A549 (cell line): ENCODE measurements around the gene SMIM34.
"Not testable (repeated sequence)": the region's sequence is repeated elsewhere in the genome, so short reads cannot be mapped to it uniquely, and the experiment has no call there.

Experiments
- CBX2 ChIP-seq: fragments of 200-600 bp; sonication (generic); IDR thresholded peaks from 2 replicates; pipeline ENCODE4 v1.6.1; 2016; ENCODE audit warnings: low read depth, mild to moderate bottlenecking, borderline replicate concordance
- CHD2 ChIP-seq: fragments of 150-350 bp; IDR thresholded peaks from 2 replicates; pipeline ENCODE4 v1.6.1; 2014; ENCODE audit warnings: low read length; ENCODE audit not compliant: partially characterized antibody
- CHD4 ChIP-seq: fragments of 200-600 bp; sonication (generic); IDR thresholded peaks from 2 replicates; pipeline ENCODE4 v1.6.1; 2016; ENCODE audit warnings: antibody characterized with exemption, mild to moderate bottlenecking, borderline replicate concordance
- CTCF ChIP-seq: fragments of >200 bp; sonication (Bioruptor Twin); formaldehyde crosslinking; IDR thresholded peaks from 3 replicates; pipeline ENCODE4 v1.5.1; 2016
- EP300 ChIP-seq, 2 experiments: fragments of >200 bp; sonication (Bioruptor Twin); formaldehyde crosslinking; IDR thresholded peaks; 2 replicates in 1 of 2; 3 replicates in 1 of 2; pipeline ENCODE4 v1.6.1; 2016 to 2017
- JUNB ChIP-seq: fragments of >200 bp; sonication (Bioruptor Twin); formaldehyde crosslinking; IDR thresholded peaks from 2 replicates; pipeline ENCODE4 v1.6.1; 2016
- KDM1A ChIP-seq: fragments of 200-600 bp; sonication (generic); IDR thresholded peaks from 2 replicates; pipeline ENCODE4 v1.6.1; 2016; ENCODE audit warnings: low read depth, mild to moderate bottlenecking
- PBX3 ChIP-seq: IDR thresholded peaks from 2 replicates; pipeline ENCODE4 v1.6.1; 2012
- RCOR1 ChIP-seq: fragments of 150-350 bp; IDR thresholded peaks from 2 replicates; pipeline ENCODE4 v1.6.1; 2014; ENCODE audit warnings: antibody characterized with exemption, low read length, low read depth
- RFX5 ChIP-seq: fragments of 450-650 bp; IDR thresholded peaks from 2 replicates; pipeline ENCODE4 v1.7.1; 2014; ENCODE audit warnings: antibody characterized with exemption, mild to moderate bottlenecking, moderate library complexity

GRCh38 chr21:34406102-34406501, 17.6 kb downstream of the SMIM34 start:
- TF ChIP-seq CBX2; EP300 (IDR thresholded peaks at IDR 0.05); JUNB; CTCF; CHD4; KDM1A; CHD2; PBX3; RCOR1; RFX5: not testable (repeated sequence)
